GM06990 (cell line): Measurements from ENCODE around the gene INCENP.

Experiments
- DNase-seq: peaks from one replicate; pipeline ENCODE4 v3.0.0-alpha.2; 2011; ENCODE audit not compliant: insufficient read length; ENCODE audit errors: extremely low read depth
- H3K27me3 ChIP-seq: replicated peaks from 2 replicates; pipeline ENCODE4 v1.6.0; 2011; ENCODE audit warnings: low read length; ENCODE audit not compliant: control insufficient read depth, insufficient read depth
- H3K36me3 ChIP-seq: 2 replicates; pipeline ENCODE4 v1.5.1; 2011; ENCODE audit warnings: low read length; ENCODE audit not compliant: control insufficient read depth, insufficient read depth
- H3K4me3 ChIP-seq: replicated peaks from 2 replicates; pipeline ENCODE4 v1.5.1; 2011; ENCODE audit warnings: low read depth, mild to moderate bottlenecking, control low read depth, low read length
- CTCF ChIP-seq: IDR thresholded peaks from 2 replicates; pipeline ENCODE4 v1.5.1; 2011; ENCODE audit warnings: low read length, control low read depth, mild to moderate bottlenecking, inconsistent platforms; ENCODE audit not compliant: insufficient read depth, poor library complexity, severe bottlenecking

The INCENP gene

DNA sequence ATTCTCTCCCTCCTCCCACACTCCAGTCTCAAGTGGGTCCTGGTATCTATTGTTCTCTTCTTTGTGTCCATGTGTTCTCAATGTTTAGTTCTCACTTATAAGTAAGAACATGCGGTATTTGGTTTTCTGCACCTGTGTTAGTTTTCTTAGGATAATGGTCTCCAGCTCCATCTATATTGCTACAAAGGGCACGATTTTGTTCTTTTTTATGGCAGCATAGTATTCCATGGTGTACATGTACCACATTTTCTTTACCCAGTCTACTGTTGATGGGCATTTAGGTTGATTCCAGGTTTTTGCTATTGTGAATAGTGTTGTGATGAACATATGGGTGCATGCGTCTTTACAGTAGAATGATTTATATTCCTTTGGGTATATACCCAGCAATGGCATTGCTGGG is 4.2 kb upstream of the INCENP start:
- no peaks in the 10 kb centered on the region for H3K27me3 ChIP-seq
- no peaks in the 10 kb centered on the region for H3K36me3 ChIP-seq
- TF ChIP-seq CTCF, result no peak
- no peak for DNase-seq
- H3K4me3 ChIP-seq, result no peak overlapping the region

DNA sequence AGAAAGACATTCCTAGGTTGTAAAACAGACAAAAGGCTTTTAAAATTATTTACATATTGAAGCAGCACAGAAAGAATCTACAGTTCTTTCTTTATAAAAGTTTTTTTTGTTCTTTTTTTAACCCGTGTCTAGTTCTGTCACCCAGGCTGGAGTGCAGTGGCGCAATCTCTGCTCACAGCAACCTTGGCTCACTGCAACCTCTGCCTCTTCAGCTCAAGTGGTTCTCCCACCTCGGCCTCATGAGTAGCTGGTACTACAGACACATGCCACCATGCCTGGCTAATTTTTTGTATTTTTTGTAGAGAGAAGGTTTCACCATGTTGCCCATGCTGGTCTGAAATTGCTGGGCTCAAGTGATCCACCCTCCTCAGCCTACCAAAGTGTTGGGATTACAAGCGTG is 3.8 kb upstream of the INCENP start:
- no peaks in the 10 kb centered on the region for H3K36me3 ChIP-seq
- no peaks in the 10 kb centered on the region for H3K27me3 ChIP-seq
- DNase-seq, result no peak
- no peak for TF ChIP-seq CTCF
- no peak overlapping the region for H3K4me3 ChIP-seq

DNA sequence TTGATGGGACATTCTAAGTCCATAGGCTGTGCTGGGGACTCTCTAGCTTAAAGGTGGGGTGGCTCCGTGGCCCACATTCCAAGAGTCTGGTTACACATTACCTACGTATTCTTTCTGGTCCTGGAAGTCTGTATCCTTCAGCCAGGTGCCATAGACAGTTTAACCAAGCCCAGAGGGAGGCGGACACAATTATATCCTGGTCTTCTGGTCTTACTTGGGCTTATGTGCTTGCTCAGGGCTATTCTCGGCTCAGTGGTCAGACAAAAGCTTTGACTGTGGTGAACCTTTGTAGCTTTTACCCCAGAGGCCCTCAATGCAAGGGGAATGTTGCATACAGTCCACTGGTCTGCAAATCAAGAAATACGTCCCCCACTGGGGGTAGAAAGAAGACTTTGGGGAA is 3.4 kb upstream of the INCENP start:
- TF ChIP-seq CTCF, result no peak

GRCh38 chr11:62122076-62122475 is 1.7 kb upstream of the INCENP start:
- no peak for DNase-seq
- peak; percentile 17 for TF ChIP-seq CTCF
- Histone ChIP-seq H3K4me3 (no peak overlapping the region), H3K36me3 (no peaks in the 10 kb centered on the region), H3K27me3 (no peaks in the 10 kb centered on the region)

More for the DNA sequence above, 3.4 kb upstream of the INCENP start:
- DNase-seq, result no peak
- Histone ChIP-seq H3K27me3 (no peaks in the 10 kb centered on the region), H3K36me3 (no peaks in the 10 kb centered on the region), H3K4me3 (no peak overlapping the region)

DNA sequence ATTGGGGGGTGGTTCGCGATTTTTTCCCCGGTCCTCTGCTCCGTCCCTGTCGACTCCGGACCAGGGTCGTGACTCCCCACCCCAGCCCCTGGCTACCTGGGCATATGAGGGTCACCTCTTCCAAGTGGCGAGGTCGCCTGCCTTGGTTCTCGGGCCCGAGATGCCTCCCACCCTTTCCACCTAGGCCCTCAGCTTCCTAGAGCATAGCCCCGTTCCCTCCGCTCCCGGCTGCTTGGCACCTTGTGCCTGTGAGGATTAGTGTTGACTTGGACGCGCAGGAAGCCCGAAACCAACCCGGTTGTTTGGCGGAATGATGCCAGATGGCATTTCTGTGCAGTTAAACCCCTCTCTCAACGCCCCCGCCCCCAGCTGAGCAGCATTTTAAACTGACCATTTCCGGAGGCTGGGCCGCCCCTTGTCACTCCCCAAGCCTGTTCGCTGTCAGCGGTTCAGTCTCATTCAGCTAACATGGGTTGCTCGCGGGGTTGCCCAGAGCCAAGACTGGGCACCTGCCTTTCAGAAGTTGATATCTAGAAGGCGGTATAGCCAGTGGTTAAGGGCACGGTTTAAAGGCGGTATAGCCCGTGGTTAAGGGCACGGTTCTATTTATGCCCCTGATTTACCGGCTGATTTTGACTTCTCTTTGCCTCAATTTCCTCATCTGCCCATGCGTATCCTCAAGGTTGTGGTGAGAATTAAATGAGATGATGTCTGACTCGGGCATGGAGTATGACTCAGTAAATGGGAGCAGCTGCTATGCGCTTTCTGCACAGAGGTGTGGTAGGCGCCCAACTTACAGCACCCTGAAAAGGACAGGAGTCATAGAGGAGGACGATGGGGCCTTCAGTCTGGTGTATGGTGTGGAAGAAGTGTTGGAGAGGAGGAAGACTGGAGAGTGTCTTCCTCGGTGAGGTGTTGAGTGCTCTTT is 639 bp downstream of the INCENP start:
- Histone ChIP-seq H3K27me3 (no peaks in the 10 kb centered on the region), H3K4me3 (peak overlapping the region; percentile 86), H3K36me3 (peaks cover 9% of the 10 kb centered on the region)
- peak; percentile 41 for DNase-seq
- no peak for TF ChIP-seq CTCF

DNA sequence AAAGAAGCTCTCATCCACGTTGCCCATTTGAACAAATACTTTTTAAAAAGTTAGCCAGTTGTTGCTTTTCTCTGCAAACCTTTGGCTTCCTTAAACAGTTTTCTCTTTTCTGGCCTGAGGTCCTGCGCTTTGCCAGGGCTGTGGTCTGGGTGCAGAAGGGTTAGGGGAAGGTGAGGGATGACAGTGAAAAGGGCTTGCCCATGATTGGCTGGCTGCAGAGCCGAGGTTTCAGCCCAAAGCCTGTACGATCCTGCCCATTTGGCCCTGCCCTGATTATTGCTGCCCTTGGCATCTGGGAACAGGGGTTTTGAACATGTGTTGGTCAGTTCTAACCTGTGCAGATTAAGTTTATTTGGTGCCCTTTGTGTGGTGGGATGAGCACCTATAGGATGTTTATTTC is 1.5 kb downstream of the INCENP start:
- no peak for TF ChIP-seq CTCF
- Histone ChIP-seq H3K36me3 (peaks cover 15% of the 10 kb centered on the region), H3K27me3 (no peaks in the 10 kb centered on the region), H3K4me3 (peak overlapping the region; percentile 86)
- DNase-seq, result no peak
